Measurements from ENCODE around the gene FDXR. TPM values are rescaled to one million over a fixed set of nuclear protein-coding genes. Genes with fewer than 3 reads are reported as not detected.

The FDXR gene
- total RNA-seq, 4 donors from 2014 or later, result 2.1 to 6.0 (median 3.2) TPM

DNA sequence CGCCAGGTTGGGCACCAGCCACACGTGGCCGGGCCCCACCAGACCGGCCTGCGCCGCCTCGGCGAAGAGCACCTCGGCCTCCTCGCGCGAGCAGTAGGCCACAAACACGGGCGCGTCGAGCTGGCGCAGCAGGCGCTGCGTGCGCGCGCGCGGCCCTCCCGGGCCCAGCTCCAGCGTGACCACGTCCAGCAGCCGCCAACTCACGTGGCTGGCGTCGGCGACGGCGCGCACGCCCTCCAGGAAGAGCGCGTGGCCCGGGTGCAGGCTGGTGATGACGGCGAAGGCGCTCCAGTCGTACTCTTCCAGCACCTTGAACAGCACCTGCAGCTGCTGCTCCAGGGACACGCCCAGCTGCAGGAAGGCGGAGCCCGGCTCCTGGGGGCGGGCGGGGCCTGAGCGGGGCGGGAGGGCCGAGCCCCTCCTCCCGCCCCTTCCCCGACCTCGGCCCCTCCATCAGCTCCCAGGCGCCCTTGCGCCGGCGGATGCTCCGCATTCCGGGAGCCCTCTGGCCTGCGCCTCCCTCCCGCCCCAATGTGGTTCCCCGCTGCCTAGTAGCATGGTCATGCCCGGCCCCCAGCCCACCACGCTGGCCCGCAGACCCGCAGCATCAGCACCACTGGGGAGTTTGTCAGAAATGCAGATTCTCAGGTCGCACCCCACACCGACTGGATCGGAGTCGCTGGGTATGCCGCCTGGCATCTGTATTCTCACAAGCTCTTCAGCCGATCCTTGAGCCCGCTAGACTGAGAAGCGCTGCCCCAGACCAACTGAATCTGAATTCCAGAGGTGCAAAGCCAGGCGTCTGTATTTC is 20.4 kb downstream of the FDXR start:
- Histone ChIP-seq H3K9me3 (no peaks in the 10 kb centered on the region), H3K4me1 (no peaks in the 10 kb centered on the region), H3K27ac (no peak overlapping the region), H3K27me3 (peaks cover 50 to 62% (median 52%) of the 10 kb centered on the region in 3 donors), H3K4me3 (no peak overlapping the region), H3K36me3 (no peaks in the 10 kb centered on the region)
- intact Hi-C loops (cut with DNase I; ENCODE audit: low total_unique reads) (no loop called here), in situ Hi-C loops (cut with MboI; ENCODE audit: low sequenced_read_pairs in 4 of 4) (loop anchor here in 1 of 4 donors (25.0 kb wide), 1 partner anchor 465 kb away; no protein-coding TSS in a partner anchor)
- DNase-seq (no peak), ATAC-seq (no peak)
- no peak for TF ChIP-seq POLR2A (IDR thresholded peaks at IDR 0.05)
- TF ChIP-seq, protein P1, sequence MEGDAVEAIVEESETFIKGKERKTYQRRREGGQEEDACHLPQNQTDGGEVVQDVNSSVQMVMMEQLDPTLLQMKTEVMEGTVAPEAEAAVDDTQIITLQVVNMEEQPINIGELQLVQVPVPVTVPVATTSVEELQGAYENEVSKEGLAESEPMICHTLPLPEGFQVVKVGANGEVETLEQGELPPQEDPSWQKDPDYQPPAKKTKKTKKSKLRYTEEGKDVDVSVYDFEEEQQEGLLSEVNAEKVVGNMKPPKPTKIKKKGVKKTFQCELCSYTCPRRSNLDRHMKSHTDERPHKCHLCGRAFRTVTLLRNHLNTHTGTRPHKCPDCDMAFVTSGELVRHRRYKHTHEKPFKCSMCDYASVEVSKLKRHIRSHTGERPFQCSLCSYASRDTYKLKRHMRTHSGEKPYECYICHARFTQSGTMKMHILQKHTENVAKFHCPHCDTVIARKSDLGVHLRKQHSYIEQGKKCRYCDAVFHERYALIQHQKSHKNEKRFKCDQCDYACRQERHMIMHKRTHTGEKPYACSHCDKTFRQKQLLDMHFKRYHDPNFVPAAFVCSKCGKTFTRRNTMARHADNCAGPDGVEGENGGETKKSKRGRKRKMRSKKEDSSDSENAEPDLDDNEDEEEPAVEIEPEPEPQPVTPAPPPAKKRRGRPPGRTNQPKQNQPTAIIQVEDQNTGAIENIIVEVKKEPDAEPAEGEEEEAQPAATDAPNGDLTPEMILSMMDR (IDR thresholded peaks at IDR 0.05 in 4 of 5, conservative IDR thresholded peaks at IDR 0.05 in 1 of 5), result no peak

DNA sequence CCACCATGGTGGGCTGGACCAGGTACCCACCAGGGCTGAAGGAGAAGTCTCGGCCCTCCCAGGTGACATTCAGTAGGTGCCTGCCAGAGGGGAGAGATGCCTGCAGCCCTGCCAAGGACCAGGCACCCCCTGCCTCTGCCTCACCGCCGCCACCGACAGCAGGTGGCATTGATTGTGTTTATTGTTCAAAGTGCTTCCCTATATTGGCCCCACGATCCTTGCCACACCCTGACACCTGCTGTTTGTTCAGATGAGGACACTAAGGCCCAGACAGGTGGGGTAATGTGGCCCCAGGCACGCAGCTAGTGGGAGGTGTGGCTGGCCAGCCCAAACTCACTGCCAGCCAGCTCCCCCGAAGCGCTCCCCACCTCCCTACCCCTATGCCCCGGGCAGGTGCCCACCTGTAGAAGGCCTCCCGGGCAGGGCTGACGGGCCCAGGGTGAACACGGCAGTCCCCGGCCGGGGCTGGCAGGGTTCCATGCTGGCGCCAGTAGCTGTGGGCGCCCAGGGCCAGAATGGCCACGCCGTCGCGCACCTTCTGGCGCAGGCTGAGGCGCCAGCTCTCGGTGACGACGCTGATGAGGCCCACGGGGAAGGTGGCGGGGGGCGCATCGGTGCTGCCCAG is 21.1 kb downstream of the FDXR start:
- Histone ChIP-seq H3K27me3 (peaks cover 45 to 56% (median 45%) of the 10 kb centered on the region in 3 donors), H3K4me3 (no peak overlapping the region)

DNA sequence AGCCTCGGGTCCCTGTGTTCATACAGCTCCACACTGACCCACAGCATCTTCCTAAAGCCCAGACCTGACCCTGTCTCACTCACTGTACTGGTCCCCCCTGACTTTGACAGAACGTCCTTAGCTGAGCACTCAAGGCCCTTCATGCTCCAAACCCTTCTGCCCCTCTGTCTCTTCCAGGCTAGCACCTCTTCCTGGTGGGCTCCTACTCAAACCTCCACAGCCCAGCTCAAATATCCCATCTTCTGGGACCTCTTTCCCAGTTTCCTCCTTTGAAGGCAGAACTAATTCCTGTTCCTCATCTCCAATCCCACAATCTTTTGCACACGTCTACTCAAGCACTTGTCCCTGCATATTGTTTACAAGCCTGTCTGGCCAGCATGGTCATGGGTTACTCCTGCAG is 21.9 kb downstream of the FDXR start:
- Histone ChIP-seq H3K27me3 (peaks cover 42 to 55% (median 44%) of the 10 kb centered on the region in 3 donors), H3K4me3 (no peak overlapping the region), H3K27ac (no peak overlapping the region), H3K4me1 (no peaks in the 10 kb centered on the region), H3K36me3 (no peaks in the 10 kb centered on the region), H3K9me3 (no peaks in the 10 kb centered on the region)
- no peak for DNase-seq
- TF ChIP-seq, protein P1 (IDR thresholded peaks at IDR 0.05 in 4 of 5, conservative IDR thresholded peaks at IDR 0.05 in 1 of 5), result no peak
- no peak for TF ChIP-seq POLR2A (IDR thresholded peaks at IDR 0.05)
- intact Hi-C loops (cut with DNase I; ENCODE audit: low total_unique reads) (no loop called here), in situ Hi-C loops (cut with MboI; ENCODE audit: low sequenced_read_pairs in 4 of 4) (loop anchor here in 1 of 4 donors (25.0 kb wide), 1 partner anchor 464 kb away; no protein-coding TSS in a partner anchor)
- no peak for ATAC-seq

More for the DNA sequence above, 21.1 kb downstream of the FDXR start:
- in situ Hi-C loops (cut with MboI; ENCODE audit: low sequenced_read_pairs in 4 of 4), result loop anchor here in 1 of 4 donors (25.0 kb wide), 1 partner anchor 464 kb away; no protein-coding TSS in a partner anchor
- H3K4me1 ChIP-seq, result no peaks in the 10 kb centered on the region
- H3K27ac ChIP-seq, result no peak overlapping the region
- TF ChIP-seq, protein P1 (IDR thresholded peaks at IDR 0.05 in 4 of 5, conservative IDR thresholded peaks at IDR 0.05 in 1 of 5), result no peak
- TF ChIP-seq POLR2A (IDR thresholded peaks at IDR 0.05), result no peak
- H3K36me3 ChIP-seq, result no peaks in the 10 kb centered on the region
- no peak for ATAC-seq
- H3K9me3 ChIP-seq, result no peaks in the 10 kb centered on the region
- DNase-seq, result no peak
- intact Hi-C loops (cut with DNase I; ENCODE audit: low total_unique reads), result no loop called here

DNA sequence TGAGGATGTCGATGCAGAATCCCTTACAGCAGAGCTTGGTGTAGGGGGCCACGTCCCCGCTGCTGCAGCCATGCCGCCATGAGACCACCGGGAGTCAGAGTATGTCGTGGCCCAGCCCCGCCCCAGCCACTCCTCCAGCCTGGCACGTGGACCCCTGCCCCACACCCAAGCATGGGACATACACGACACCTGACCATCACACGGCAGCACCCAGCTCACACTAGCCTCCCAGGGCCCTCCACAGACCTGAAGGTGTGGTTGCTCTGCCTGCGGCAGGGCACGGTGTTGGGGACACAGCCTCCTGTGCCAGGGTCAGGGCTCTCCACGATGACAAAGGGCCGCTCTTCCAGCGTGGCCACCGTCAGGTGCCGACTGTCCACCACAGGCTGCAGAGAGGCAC is 22.5 kb downstream of the FDXR start:
- H3K4me1 ChIP-seq, result no peaks in the 10 kb centered on the region
- peaks cover 42 to 54% (median 44%) of the 10 kb centered on the region in 3 donors for H3K27me3 ChIP-seq
- ATAC-seq (no peak), DNase-seq (no peak)
- no peak overlapping the region for H3K4me3 ChIP-seq
- H3K36me3 ChIP-seq, result no peaks in the 10 kb centered on the region
- H3K9me3 ChIP-seq, result no peaks in the 10 kb centered on the region
- in situ Hi-C loops (cut with MboI; ENCODE audit: low sequenced_read_pairs in 4 of 4) (loop anchor here in 1 of 4 donors (25.0 kb wide), 1 partner anchor 463 kb away; no protein-coding TSS in a partner anchor), intact Hi-C loops (cut with DNase I; ENCODE audit: low total_unique reads) (no loop called here)
- H3K27ac ChIP-seq, result no peak overlapping the region
- TF ChIP-seq, protein P1 (IDR thresholded peaks at IDR 0.05 in 4 of 5, conservative IDR thresholded peaks at IDR 0.05 in 1 of 5), result no peak
- TF ChIP-seq POLR2A (IDR thresholded peaks at IDR 0.05), result no peak

All from gastrocnemius medialis (tissue), 4 donors.